ENCODE measurements around the gene ARHGAP18. TPM values are rescaled to one million over a fixed set of nuclear protein-coding genes. Genes with fewer than 3 reads are reported as not detected.

ARHGAP18 gene
- total RNA-seq, 2 donors from 2014 or later, result 7.1 to 11.2 TPM

- DNase-seq (ENCODE audit: low spot score), result no peak
- H3K4me1 ChIP-seq, result peaks cover 0 to 24% of the 10 kb centered on the region in 2 donors
- TF ChIP-seq CTCF (IDR thresholded peaks at IDR 0.05), result no peak
- H3K27ac ChIP-seq, result no peak overlapping the region
- H3K36me3 ChIP-seq, result no peaks in the 10 kb centered on the region
- no peaks in the 10 kb centered on the region for H3K9me3 ChIP-seq
- no peaks in the 10 kb centered on the region for H3K27me3 ChIP-seq
- H3K4me3 ChIP-seq, result no peak overlapping the region
These were observed 34.9 kb upstream of the ARHGAP18 start for GRCh38 chr6:129744880-129745237.

- DNase-seq (ENCODE audit: low spot score), result no peak
- H3K27ac ChIP-seq, result peak overlapping the region in 1 of 2 donors; percentile 15
- TF ChIP-seq CTCF (IDR thresholded peaks at IDR 0.05), result no peak
- H3K4me1 ChIP-seq, result peaks cover 0 to 19% of the 10 kb centered on the region in 2 donors
- H3K27me3 ChIP-seq, result no peaks in the 10 kb centered on the region
- no peak overlapping the region for H3K4me3 ChIP-seq
- no peaks in the 10 kb centered on the region for H3K36me3 ChIP-seq
- no peaks in the 10 kb centered on the region for H3K9me3 ChIP-seq
These were observed 34.4 kb upstream of the ARHGAP18 start for GRCh38 chr6:129744201-129744879.

- TF ChIP-seq CTCF (IDR thresholded peaks at IDR 0.05), result no peak
- no peaks in the 10 kb centered on the region for H3K36me3 ChIP-seq
- H3K4me3 ChIP-seq, result no peak overlapping the region
- peaks cover 0 to 7% of the 10 kb centered on the region in 2 donors for H3K4me1 ChIP-seq
- H3K27ac ChIP-seq, result no peak overlapping the region
- no peaks in the 10 kb centered on the region for H3K9me3 ChIP-seq
- H3K27me3 ChIP-seq, result no peaks in the 10 kb centered on the region
- no peak for DNase-seq (ENCODE audit: low spot score)
These were observed 30.0 kb upstream of the ARHGAP18 start for GRCh38 chr6:129740013-129740412.

GRCh38 chr6:129736105-129736504 is 26.1 kb upstream of the ARHGAP18 start:
- no peaks in the 10 kb centered on the region for H3K9me3 ChIP-seq
- no peak for TF ChIP-seq CTCF (IDR thresholded peaks at IDR 0.05)
- no peaks in the 10 kb centered on the region for H3K27me3 ChIP-seq
- no peaks in the 10 kb centered on the region for H3K36me3 ChIP-seq
- no peak overlapping the region for H3K27ac ChIP-seq
- no peaks in the 10 kb centered on the region for H3K4me1 ChIP-seq
- DNase-seq (ENCODE audit: low spot score), result no peak
- H3K4me3 ChIP-seq, result no peak overlapping the region

- no peak for DNase-seq (ENCODE audit: low spot score)
- Histone ChIP-seq H3K27ac (no peak overlapping the region), H3K9me3 (no peaks in the 10 kb centered on the region), H3K4me1 (no peaks in the 10 kb centered on the region), H3K4me3 (no peak overlapping the region), H3K27me3 (no peaks in the 10 kb centered on the region), H3K36me3 (no peaks in the 10 kb centered on the region)
- no peak for TF ChIP-seq CTCF (IDR thresholded peaks at IDR 0.05)
These were observed 23.3 kb upstream of the ARHGAP18 start for GRCh38 chr6:129733290-129733689.

GRCh38 chr6:129732542-129732941 is 22.6 kb upstream of the ARHGAP18 start:
- Histone ChIP-seq H3K27ac (no peak overlapping the region), H3K36me3 (no peaks in the 10 kb centered on the region), H3K9me3 (no peaks in the 10 kb centered on the region), H3K4me3 (no peak overlapping the region), H3K4me1 (no peaks in the 10 kb centered on the region), H3K27me3 (no peaks in the 10 kb centered on the region)
- DNase-seq (ENCODE audit: low spot score), result no peak
- no peak for TF ChIP-seq CTCF (IDR thresholded peaks at IDR 0.05)

Data from right atrium auricular region (tissue), 2 donors.